Measurements from ENCODE around the gene CTBP1. TPM values are rescaled to one million over a fixed set of nuclear protein-coding genes. Genes with fewer than 3 reads are reported as not detected.

CTBP1 gene
- total RNA-seq, 1 experiment from 2014 or later: 223 TPM

DNA sequence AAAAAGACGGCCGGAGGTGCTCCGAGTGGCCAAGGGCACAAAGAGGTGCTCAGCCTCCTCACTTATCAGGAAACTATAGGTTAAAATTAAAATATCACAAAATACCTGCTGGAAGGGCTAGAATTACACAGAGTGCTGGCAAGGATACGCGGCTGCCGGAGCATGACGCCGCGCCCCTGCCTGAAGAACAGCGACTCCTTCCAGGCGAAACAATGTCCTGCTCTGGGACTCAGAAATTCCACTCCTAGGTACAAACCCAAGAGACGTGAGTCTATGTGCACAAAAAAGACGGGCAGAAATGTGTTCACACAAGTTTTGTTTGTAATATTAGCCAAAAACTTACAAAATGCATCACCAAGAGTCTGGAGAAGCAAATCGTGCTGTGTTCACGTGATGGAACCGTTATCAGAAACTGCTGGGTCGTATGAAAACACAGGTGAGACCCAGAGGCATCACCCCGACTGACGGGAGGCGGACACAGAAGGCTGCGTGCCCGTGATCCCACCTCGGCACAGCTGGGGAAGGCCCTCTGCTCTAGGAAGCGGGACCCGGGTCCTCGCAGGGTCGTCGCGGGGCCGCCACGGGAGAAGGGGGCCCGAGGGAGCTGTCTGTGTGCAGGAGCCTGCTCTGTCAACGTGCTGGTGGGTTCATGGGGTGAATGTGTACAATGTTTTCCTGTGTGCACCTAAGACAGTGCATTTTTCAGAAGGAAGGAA is 27.6 kb downstream of the CTBP1 start:
- H3K79me2 ChIP-seq (ENCODE audit: low read length): no peaks in the 10 kb centered on the region
- intact Hi-C loops (cut with micrococcal nuclease): no loop called here
- ATAC-seq: no peak
- no peaks in the 10 kb centered on the region for H3K9me2 ChIP-seq (replicated peaks; ENCODE audit: low read length)
- H3K9ac ChIP-seq (ENCODE audit: low read length): no peak overlapping the region
- H3K4me3 ChIP-seq (ENCODE audit: low read length): no peak overlapping the region
- no peak for DNase-seq
- H2AFZ ChIP-seq (ENCODE audit: low read length): no peak overlapping the region
- H3K27me3 ChIP-seq (ENCODE audit: low read length): no peaks in the 10 kb centered on the region
- H3K27ac ChIP-seq (ENCODE audit: low read length): no peak overlapping the region
- peaks cover 8% of the 10 kb centered on the region for H3K36me3 ChIP-seq (ENCODE audit: low read depth, low read length)
- no peak for TF ChIP-seq EZH2 (IDR thresholded peaks at IDR 0.05; ENCODE audit: low read length, unreplicated experiment)
- TF ChIP-seq, protein P1, sequence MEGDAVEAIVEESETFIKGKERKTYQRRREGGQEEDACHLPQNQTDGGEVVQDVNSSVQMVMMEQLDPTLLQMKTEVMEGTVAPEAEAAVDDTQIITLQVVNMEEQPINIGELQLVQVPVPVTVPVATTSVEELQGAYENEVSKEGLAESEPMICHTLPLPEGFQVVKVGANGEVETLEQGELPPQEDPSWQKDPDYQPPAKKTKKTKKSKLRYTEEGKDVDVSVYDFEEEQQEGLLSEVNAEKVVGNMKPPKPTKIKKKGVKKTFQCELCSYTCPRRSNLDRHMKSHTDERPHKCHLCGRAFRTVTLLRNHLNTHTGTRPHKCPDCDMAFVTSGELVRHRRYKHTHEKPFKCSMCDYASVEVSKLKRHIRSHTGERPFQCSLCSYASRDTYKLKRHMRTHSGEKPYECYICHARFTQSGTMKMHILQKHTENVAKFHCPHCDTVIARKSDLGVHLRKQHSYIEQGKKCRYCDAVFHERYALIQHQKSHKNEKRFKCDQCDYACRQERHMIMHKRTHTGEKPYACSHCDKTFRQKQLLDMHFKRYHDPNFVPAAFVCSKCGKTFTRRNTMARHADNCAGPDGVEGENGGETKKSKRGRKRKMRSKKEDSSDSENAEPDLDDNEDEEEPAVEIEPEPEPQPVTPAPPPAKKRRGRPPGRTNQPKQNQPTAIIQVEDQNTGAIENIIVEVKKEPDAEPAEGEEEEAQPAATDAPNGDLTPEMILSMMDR (conservative IDR thresholded peaks at IDR 0.05; ENCODE audit: low read depth, low read length): no peak
- TF ChIP-seq EZH2phosphoT487 (IDR thresholded peaks at IDR 0.05; ENCODE audit: borderline replicate concordance, low read length): no peak
- H3K9me3 ChIP-seq (ENCODE audit: low read length): no peaks in the 10 kb centered on the region
- no peaks in the 10 kb centered on the region for H3F3A ChIP-seq (ENCODE audit: low read length, unreplicated experiment)
- no TSS peak for BruUV-seq (replicated peaks)
- no peaks in the 10 kb centered on the region for H4K20me1 ChIP-seq (ENCODE audit: low read length)
- ChIA-PET POLR2A (ENCODE audit: unreplicated experiment) (no interaction called here), CTCF (no interaction called here)
- no peak overlapping the region for H3K4me2 ChIP-seq (ENCODE audit: low read length)
- no peaks in the 10 kb centered on the region for H3K4me1 ChIP-seq (ENCODE audit: insufficient read depth, low read length)

DNA sequence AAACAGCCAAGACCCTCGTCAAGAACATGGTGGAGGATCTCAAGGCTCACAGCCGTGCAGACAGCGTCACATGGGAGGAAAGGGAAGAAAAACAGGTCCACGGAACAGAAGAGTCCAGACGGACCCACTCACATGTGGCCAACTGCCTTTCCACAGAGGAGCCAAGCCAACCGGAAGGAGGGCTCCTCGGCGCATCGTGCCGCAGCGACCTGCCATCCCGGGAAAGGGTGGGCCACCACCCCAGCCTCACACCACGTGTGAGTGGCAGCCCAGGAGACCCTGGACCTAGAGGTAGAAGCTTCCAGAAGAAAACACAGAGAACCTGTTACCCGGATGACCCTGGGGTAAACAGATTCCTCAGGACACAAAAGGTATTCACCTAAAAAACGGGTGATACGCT is 28.4 kb downstream of the CTBP1 start:
- Histone ChIP-seq H3K27ac (ENCODE audit: low read length) (no peak overlapping the region), H3K9me3 (ENCODE audit: low read length) (no peaks in the 10 kb centered on the region), H3K4me3 (ENCODE audit: low read length) (no peak overlapping the region), H3K9ac (ENCODE audit: low read length) (no peak overlapping the region), H3K9me2 (replicated peaks; ENCODE audit: low read length) (no peaks in the 10 kb centered on the region), H3K27me3 (ENCODE audit: low read length) (no peaks in the 10 kb centered on the region), H4K20me1 (ENCODE audit: low read length) (no peaks in the 10 kb centered on the region), H3F3A (ENCODE audit: low read length, unreplicated experiment) (no peaks in the 10 kb centered on the region), H2AFZ (ENCODE audit: low read length) (no peak overlapping the region), H3K36me3 (ENCODE audit: low read depth, low read length) (peaks cover 8% of the 10 kb centered on the region), H3K4me1 (ENCODE audit: insufficient read depth, low read length) (no peaks in the 10 kb centered on the region), H3K79me2 (ENCODE audit: low read length) (no peaks in the 10 kb centered on the region), H3K4me2 (ENCODE audit: low read length) (no peak overlapping the region)
- intact Hi-C loops (cut with micrococcal nuclease): no loop called here
- no peak for DNase-seq
- BruUV-seq (replicated peaks): no TSS peak
- TF ChIP-seq, protein P1 (conservative IDR thresholded peaks at IDR 0.05; ENCODE audit: low read depth, low read length): no peak
- no peak for TF ChIP-seq EZH2phosphoT487 (IDR thresholded peaks at IDR 0.05; ENCODE audit: borderline replicate concordance, low read length)
- no peak for TF ChIP-seq EZH2 (IDR thresholded peaks at IDR 0.05; ENCODE audit: low read length, unreplicated experiment)
- ChIA-PET CTCF (no interaction called here), POLR2A (ENCODE audit: unreplicated experiment) (no interaction called here)
- no peak for ATAC-seq

DNA sequence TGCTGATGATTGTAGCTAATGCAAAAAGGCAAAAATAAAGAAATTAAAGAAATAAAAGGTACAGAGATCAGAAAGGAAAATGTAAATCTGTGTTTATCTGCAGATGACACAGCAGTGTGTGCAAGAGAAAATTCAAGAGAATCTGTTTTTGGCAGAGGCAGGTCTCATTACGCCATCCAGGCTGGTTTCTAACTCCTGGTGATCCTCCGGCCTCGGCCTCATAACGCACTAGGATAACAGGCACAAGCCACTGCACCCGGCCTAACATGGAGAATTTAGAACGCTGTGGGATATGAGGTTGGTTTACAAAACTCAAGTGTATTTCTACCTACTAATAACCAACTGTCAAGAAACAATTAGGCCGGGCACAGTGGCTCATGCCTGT is 29.4 kb downstream of the CTBP1 start:
- Histone ChIP-seq H3K79me2 (ENCODE audit: low read length) (no peaks in the 10 kb centered on the region), H3F3A (ENCODE audit: low read length, unreplicated experiment) (no peaks in the 10 kb centered on the region), H3K4me2 (ENCODE audit: low read length) (no peak overlapping the region), H3K36me3 (ENCODE audit: low read depth, low read length) (peaks cover 4% of the 10 kb centered on the region), H3K4me1 (ENCODE audit: insufficient read depth, low read length) (no peaks in the 10 kb centered on the region), H3K27ac (ENCODE audit: low read length) (no peak overlapping the region), H3K9me2 (replicated peaks; ENCODE audit: low read length) (no peaks in the 10 kb centered on the region), H4K20me1 (ENCODE audit: low read length) (no peaks in the 10 kb centered on the region), H3K27me3 (ENCODE audit: low read length) (no peaks in the 10 kb centered on the region), H3K4me3 (ENCODE audit: low read length) (no peak overlapping the region), H2AFZ (ENCODE audit: low read length) (no peak overlapping the region), H3K9ac (ENCODE audit: low read length) (no peak overlapping the region), H3K9me3 (ENCODE audit: low read length) (no peaks in the 10 kb centered on the region)
- no peak for ATAC-seq
- ChIA-PET CTCF (no interaction called here), POLR2A (ENCODE audit: unreplicated experiment) (no interaction called here)
- no TSS peak for BruUV-seq (replicated peaks)
- intact Hi-C loops (cut with micrococcal nuclease): no loop called here
- TF ChIP-seq, protein P1 (conservative IDR thresholded peaks at IDR 0.05; ENCODE audit: low read depth, low read length): no peak
- TF ChIP-seq EZH2phosphoT487 (IDR thresholded peaks at IDR 0.05; ENCODE audit: borderline replicate concordance, low read length): no peak
- TF ChIP-seq EZH2 (IDR thresholded peaks at IDR 0.05; ENCODE audit: low read length, unreplicated experiment): no peak
- no peak for DNase-seq

Data from PC-3 (cell line).